SH-SY5Y (cell line): Measurements from ENCODE around the gene ACER3.

Source experiments
- GATA2 ChIP-seq: IDR thresholded peaks from 2 replicates; pipeline ENCODE4 v1.6.1; 2011; ENCODE audit warnings: mild to moderate bottlenecking, low read depth, low read length
- GATA3 ChIP-seq: IDR thresholded peaks from 2 replicates; pipeline ENCODE4 v1.6.1; 2011; ENCODE audit warnings: low read depth, mild to moderate bottlenecking, low read length, moderate library complexity

GRCh38 chr11:76947190-76947589, 86.5 kb downstream of the ACER3 start:
- peak; percentile 65; the same call in 1 of the 2 replicates for TF ChIP-seq GATA2
- TF ChIP-seq GATA3: 0 out of 2 replicates have a peak, but pooled peaks have one; percentile 50
